GM21390 (cell line): ENCODE results near the gene GARIN5B.

Experiments used
- ATAC-seq: cut with Tn5 transposase; IDR thresholded peaks from one replicate; pipeline ENCODE4 v1.9.1; 2021; ENCODE audit not compliant: unreplicated experiment

GARIN5B gene

DNA sequence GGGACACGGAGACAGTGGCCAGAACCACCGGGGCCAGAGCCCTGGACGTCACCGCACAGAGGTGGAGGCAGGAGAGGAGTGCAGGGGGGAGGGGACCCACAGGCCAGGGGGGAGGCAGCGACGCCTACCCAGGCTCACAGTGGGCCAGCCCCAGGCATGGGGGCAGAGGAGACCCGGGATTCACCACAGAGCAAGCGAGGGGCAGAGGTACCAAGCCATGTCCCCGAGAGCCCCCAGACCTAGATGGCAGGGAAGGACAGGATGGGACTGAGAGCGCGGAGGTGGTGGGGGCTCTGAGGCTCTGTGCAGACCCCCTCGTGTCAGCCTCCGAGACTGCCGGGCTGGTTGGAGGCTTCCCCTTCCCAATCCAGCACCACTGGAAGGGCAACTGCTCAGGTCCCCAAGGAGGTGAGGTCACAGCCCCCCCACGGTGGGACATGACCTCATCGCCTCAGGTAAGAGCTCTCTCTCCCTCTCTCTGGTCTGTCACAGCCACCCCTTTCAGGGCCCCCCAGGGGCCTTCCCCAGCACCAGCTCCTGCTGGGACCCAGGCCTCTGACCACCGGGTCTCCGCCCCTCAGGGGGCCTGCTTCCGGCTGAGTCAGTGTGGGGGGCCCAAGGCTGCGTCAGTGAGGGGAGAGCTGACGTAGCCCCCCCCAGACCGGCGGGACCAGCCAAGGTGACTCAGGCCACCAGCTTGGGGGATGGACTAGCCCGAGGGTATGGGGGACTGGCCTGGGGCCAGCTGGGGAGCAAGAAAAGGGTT, 9.4 kb upstream of the GARIN5B start:
- no peak for ATAC-seq

DNA sequence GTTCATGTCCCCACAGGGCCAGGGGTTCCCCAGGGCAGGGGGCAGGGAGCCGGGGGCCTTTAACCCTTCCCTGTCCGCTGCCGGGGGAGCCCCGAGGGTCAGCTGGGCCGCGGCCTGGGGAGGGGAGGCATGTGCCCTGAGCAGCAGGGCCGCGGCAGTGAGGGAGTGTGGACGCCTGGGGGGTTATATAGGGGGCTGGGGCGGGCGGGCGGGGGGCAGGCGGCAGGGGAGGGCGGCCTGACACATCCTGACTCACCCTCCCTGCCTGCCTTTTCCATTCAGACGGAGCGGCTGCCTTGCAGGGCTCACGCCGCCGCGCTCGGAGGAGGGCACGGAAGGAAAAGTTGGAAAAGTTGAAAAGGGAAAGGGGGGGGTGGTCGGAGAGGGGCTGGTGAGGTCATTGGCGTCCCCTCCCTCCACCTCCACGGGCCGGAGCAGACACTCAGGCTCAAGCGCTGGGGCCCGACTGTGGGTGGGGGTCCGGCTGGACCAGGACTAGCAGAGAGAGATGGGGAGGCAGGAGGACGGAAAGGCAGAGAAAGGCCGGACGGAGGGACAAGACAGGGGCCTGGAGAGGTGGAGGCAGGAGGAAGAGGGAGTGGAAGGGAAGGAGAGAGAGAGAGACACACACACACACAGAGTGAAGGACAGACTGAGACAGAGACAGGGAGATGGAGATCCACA, 7.4 kb upstream of the GARIN5B start, which contains the start of gene IL11:
Gene IL11, minus strand, starts transcription at position 159 of the 684 bp plus-strand sequence. Its CDS starts 153 bp downstream, at position 6.
- no peak for ATAC-seq

DNA sequence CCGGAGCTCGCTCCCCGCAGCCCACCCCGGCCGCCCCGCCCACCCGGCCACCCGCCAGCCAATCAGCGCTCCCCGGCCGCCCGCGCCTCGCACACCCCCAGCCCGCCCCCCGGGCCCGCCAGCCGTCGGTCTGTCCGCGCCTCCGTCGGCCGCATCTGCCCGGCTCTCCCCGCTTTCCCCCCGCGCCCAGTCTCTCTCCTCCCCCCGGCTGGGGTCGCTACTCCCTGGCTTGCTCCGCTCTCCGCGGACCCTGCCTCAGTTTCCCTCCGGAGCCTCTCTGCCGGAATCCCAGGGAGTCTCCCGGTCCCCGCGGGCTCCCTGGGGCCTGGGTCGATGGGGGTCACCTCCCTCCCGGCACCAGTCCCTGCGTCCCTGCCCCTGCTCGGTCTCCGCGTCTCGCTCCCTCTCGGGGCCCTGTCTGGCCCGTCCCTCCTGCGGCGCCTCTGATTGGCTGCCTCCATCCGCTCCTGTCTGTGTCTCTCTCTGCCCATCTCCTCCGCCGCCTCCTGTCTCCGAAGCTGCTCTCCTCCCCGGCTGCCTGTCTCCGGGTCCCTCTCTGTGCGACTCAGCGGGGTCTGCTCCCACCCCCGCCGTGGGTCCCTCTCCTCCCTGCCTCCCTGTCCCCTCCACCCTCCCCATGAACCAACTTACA, 6.7 kb upstream of the GARIN5B start:
- ATAC-seq: no peak

DNA sequence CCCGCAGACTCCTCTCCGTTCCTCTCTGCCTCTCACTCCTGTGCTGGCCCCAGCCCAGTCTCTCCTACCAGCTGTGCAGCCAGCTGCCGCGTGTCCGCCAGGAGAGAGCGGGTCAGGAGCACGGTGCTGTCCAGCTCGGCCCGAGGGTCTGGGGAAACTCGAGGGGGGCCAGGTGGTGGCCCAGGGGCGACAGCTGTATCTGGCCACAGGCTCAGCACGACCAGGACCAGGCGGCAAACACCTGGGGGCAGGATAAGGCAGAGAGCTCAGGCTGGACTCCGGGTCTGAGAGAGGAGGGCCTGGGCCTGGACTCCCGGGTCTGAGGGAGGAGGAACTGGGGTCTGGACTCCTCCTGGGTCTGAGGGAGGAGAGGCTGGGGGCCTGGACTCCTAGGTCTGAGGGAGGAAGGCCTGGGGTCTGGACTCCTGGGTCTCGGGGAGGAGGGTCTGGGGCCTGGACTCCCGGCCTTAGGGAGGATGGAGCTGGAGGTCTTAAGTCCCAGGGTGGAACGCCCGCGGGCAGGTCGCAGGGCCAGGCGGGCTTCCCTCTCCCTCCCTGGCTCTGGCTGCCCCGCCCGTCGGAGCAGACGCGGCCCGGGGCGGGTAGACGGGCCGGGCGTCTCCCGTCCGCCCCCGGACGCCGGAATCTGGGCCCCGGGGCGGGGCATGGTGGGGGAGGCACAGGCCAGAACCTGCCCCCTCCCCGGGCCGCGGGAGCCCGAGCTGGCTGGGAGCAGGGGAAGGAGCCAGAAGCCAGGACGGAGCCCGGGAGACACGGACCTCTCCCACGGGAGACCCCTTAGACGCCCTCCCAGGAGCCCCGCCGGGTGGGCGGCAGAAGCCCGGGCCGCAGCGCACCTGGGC, 5.9 kb upstream of the GARIN5B start:
- no peak for ATAC-seq

DNA sequence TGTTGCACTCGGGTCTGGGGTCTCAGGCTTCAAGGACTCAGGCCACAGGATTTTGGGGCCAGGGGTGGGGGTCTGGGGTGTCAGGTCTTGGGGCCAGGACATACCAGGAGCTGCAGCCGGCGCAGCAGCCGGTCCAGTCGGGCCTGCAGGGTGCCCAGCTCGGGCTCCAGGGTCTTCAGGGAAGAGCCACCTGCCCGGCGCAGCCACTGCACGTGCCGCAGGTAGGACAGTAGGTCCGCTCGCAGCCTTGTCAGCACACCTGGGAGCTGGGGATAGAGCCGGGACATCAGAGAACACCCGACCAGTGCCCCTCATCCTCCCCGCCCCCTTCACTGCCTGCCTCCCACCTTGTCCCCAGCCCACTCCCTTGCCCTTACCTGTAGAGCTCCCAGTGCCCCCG, 5.0 kb upstream of the GARIN5B start:
- ATAC-seq: no peak

DNA sequence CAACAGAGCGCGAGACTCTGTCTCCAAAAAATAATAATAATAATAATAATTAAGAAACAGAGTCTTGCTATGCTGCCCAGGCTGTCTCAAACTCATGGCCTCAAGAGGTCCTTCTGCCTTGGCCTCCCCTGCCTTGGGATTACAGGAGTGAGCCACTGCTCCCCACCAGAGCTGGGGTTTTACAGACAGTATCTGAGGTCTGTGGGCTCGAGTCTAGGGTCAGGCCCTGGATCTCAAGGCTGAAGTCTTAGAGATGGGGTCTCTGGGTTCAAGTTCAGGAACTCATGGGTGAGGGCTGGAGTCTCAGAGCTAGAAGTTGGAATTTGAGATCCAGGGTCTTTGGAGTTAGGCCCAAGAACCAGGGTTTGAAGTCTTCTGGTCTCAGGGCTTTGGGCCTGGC, 3.7 kb upstream of the GARIN5B start:
- no peak for ATAC-seq

DNA sequence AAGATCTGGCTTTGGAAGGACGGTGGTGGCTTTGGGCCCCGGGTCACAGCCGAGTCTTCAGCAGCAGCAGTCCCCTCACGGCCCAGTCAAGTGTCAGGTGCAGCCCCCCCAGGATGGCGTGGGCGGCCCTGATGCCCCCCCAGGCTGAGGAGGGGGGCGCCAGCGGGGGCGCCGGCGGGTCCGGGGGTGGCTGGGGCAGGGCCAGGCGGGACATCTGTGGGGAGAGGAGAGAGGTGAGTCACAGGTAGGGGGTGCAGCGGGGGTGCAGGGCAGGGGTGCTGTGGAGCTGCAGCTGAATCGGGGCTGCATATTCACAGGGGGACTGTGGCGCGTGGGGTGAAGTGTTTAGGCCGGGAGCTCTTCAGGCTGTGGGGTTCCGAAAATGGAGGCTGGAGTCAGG, 2.9 kb upstream of the GARIN5B start:
- no peak for ATAC-seq

DNA sequence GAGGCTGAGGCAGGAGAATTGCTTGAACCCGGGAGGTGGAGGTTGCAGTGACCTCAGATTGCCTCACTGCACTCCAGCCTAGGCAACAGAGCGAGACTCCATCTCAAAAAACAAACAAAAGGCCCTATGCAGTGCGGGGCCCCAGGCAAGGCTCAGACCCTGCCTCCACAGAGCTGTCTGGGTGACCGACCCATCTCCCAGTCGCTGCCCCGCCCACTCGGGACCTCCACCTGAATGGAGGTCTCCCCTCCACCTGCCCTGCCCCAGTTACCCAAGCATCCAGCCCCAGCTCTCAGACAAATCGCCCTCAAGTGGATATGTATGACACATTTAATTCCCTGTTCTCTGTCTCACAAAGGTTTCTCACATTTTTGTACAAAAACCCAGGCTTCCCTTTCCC, 2.2 kb upstream of the GARIN5B start:
- ATAC-seq: no peak

DNA sequence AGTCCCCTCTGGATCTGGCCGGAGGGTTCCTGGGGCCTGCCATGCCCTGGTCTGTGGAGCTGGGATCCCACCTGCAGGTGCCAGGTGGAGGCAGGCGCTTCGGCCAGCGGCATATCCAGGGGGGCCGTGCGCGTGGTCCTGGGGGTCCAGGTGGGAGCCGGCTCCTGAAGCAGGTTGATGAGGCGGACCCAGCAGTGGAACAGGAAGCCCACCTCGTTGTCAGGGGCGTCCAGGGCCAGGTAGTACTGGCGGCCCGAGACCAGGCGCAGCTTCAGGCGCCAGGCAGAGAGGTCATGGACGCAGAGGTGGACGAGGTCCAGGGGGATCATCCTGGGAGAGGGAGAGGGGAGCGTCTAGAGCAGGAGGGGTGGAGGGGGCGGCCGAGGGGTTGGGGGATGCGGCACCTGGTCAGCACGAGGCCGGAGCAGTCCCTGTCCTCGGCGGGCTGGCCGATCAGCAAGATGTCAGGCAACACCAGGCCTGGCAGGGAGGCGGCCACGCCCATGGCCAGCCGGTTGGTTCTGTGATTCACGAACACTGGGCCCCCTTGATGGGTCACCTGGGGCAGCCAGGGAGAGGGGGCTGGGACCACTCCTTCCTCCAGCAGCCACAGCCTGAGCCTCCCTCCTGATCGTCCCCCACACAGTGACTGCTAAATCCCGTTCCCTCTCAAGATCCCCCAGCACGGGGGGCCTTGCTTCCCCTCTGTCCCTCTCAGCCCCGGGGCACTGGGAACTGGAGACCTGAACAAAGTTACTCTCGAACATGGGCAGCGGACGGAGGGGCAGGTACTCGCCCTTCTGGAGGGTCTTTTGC, 678 bp downstream of the GARIN5B start:
- no peak for ATAC-seq

DNA sequence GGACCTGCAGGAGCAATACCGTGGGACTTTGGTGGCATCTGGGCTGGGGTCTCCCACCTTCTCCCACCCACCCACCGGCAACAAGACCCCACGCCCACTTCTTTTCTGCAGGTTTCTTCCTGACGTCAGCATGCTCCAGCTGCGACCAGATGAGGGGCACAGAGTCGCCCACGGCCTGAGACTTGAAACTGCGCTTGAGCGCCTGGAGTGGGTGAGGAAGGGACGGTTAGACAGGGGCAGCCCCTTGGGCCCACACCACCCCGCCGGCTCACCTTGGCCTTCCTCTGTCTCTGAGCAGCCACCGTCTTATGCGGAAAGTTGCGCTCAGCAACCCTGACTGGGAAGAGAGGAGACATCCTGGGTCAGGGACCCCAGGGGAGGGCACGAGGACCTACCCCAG, 2.2 kb downstream of the GARIN5B start:
- ATAC-seq: no peak

DNA sequence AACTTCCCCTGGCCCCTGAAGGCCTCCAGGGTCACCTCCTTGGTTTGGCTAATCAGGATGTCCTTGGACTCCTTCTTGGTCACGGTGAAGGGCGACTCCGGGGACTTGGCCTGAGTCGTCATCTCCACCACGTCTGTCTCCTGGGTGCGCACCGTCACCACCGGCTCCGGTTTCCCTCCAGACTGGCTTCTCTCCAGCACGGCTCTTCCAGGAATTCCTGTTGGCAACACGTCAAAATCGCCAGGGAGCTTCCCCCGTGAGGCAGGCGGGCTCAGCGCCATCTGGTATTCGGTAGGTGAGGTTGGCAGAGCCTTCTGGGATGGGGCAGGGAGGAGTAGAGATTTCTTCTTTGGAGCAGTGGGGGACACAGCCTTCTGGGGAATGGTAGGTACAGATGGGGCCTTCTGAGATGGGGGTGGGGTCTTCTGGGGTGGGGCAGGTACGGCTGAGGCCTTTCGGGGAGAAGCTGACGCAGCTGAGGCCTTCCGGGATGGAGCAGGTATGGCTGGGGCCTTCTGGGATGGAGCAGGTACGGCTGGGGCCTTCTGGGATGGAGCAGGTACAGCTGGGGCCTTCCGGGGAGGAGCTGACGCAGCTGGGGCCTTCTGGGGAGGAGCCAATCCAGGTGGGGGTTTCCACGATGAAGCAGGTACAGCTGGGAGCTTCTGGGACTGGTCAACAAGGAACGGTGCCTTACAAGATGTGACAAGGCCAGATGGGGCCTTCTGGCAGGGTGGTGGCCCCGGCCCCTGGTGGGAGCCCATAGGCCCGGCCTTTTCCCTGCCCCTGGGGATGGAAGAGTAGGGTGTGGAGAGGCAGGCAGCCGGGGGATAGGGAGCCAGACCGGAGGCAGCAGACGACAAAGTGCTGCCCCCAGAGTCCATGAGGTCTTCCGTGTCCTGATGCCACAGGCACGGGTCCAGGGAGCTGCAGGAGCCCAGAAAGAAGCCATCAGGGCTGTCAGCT, 3.8 kb downstream of the GARIN5B start:
- no peak for ATAC-seq

DNA sequence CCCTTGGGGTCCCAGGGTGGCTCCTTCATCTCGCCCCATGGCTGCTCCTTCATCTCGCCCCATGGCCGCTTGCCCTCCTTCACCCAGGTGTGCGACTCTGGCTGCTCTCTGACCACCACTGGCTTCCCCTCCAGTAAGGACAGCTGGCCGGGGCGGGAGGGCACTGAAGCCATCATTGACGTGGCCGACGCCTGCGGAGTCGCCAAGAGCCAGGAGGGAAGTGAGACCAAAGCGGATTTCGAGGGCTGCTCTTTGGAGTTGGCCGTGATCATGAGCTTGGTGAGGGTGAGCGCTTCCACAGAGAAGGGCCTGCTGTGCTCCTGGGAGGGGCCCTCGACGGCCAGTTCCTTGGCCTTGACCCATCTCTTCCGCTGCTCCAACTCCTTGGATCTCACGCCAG, 4.6 kb downstream of the GARIN5B start:
- ATAC-seq: no peak

DNA sequence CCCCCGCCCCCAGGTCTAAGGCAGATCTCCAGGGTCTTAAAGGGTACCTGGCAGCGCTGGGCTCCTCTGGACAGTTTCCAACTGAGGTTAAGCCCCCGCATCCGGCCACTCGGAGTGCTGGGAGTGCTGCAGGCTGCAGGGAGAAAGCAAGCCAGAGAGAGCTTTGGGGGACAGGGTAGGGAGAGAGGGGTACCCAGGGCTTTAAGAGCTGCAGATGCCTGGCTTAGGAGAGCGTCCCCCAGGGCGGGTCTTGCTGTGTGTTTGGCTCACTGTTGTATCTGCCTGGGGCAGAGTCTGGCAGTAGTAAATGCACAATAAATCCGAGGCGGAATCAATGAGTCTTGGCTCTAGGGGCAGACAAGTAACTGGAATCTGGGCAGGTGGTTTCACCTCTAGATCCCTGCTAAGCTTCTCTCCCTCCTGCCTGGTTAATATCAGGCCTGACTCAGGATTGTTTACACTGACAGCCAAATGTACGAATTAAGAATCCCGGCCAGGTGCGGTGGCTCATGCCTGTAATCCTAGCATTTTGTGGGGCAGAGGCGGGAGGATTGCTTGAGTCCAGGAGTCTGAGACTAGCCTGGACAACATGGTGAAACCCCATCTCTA, 7.7 kb downstream of the GARIN5B start:
- no peak for ATAC-seq

DNA sequence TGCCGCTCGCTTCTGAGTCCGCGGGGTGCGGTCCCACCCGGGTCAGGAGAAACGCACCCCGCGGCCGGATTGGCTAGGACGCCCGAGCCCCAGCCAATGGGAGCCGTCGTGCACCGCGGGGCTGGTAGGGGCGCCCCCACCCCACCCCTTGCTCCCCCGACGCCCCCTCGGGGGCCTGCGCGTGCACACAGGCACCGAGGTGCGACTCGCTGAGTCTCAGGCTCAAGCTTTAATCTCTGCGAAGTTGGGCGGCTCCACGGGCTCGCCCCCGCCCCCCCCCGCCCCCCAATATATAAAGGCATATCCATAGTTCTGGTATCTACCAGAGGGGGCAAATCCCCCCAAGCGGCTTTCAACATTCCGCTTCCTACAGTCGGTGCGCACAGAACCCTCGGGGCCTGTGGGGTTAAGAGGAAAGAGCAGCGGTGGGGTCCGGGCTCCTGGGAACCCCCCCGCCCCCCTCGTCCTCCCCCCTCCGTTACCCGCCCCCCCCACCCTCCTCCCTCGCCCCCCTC, 8.3 kb downstream of the GARIN5B start, which contains the start of gene COX6B2:
Gene COX6B2, minus strand, starts transcription at position 22 of the 515 bp plus-strand sequence. CDS start 198 bp downstream, outside the sequence.
- ATAC-seq: no peak

DNA sequence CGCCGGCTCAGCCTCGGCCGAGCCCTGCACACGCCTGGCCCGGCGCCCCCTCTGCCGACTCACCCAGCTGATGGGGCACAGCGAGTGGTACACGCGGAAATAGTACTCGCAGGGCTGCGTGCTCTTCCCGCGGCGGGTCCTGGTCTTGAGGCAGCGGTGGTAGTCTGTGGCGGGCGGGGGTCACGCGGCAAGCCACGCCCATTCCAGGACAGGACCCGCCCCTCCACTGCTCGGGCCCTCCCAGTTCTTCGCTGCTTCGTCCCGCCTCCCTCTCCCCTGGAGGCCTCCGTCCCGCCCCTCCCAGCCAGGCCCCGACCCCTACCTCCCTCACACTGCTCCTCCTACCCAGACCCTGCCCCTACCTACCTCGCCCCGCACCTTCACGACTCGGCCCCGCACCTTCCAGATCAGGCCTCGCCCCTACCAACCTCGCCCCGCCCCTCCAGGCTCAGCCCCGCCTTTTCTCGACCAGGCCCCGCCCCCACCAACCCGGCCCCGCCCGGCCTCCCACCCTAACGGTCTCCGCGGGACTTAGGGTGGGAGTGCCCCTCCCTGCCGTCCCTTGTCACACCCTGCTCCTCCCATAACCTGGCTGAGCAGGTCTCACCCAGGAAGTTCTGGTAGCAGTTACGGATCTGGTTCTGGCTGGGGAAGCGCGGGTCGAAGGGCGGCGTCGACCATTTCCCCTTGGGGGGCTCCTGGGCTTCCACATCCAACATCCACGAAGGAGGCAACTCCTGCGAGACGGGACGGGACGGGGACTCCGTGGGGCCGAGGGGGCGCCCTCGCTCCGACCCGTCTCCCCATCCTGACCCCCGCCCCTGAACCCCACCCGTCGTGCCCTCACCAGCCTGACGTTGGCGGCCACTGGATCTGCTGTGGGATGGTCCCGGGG, 9.0 kb downstream of the GARIN5B start:
- ATAC-seq: no peak

DNA sequence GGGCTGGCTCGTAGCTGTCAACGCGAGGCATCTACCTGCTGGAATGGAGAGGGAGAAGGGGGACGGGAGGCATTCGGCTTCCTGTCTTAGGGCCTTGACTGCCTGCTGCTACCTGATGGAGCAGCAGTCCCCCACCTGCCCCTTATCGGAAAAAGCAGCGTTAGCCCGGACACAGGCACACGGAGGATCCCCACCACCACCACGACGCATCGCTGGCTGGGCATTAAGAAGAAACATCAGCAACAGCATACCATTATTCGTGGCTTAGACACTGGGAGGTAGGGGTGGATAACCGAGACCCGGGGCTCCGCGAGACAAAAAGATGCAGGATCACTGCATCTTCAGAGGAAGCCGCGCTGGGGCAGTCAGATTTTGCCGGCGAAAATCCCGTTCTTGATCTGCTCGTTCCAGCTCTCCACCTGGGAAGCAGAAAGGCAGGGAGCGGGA, 9.7 kb downstream of the GARIN5B start:
- ATAC-seq: no peak

DNA sequence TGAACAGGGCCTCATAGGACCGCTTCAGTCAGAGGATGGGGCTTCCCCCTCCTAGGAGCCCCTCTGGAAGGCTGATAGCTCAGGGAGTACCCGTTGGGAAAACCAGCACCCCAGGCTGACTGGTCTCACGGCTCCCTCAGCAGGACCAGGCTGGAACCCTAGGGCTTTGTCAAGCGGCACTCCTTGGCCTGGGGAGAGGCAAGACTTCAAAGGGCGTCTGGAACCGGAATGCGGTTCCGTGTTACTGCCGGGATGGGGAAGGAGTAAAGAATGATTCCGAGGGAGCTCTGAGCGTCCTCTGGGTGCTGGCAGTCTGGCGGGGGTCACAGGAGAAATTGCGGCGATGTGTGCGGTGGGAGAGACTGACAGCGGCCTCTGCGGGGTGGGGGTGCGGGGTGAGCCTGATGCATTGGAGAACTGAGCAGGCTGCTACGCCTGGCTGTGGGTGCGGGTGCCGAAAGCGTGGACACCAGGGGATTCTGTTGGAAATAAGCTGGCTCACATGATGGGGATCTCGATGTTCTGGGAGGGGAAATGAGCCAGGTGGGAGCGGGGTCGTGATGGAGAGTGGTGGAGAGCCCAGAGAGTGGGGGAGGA, 10.4 kb downstream of the GARIN5B start:
- ATAC-seq: no peak
